Hepatocyte (in vitro differentiated cells): ENCODE measurements around the gene CREBBP. TPM values are rescaled to one million over a fixed set of nuclear protein-coding genes. Genes with fewer than 3 reads are reported as not detected.

Experiments
- DNase-seq: peaks from one replicate; pipeline ENCODE4 v3.0.0-alpha.2; 2016; ENCODE audit warnings: low spot score
- H2AFZ ChIP-seq: fragments of 200-600 bp; sonication (generic); 2 replicates; pipeline ENCODE4 v1.6.0; 2016; ENCODE audit warnings: antibody characterized with exemption, mild to moderate bottlenecking
- H3K27ac ChIP-seq: fragments of 200-600 bp; sonication (generic); 2 replicates; pipeline ENCODE4 v1.5.1; 2016; ENCODE audit warnings: mild to moderate bottlenecking
- H3K27me3 ChIP-seq: fragments of 200-600 bp; sonication (generic); 2 replicates; pipeline ENCODE4 v1.6.1; 2016
- H3K36me3 ChIP-seq: fragments of 200-600 bp; sonication (generic); replicated peaks from 2 replicates; pipeline ENCODE4 v1.5.1; 2016; ENCODE audit warnings: low read depth; ENCODE audit not compliant: insufficient read depth
- H3K4me1 ChIP-seq: fragments of 200-600 bp; sonication (generic); 2 replicates; pipeline ENCODE4 v1.5.1; 2016; ENCODE audit warnings: mild to moderate bottlenecking, moderate library complexity; ENCODE audit not compliant: insufficient read depth
- H3K4me2 ChIP-seq: fragments of 200-600 bp; sonication (generic); 2 replicates; pipeline ENCODE4 v1.6.0; 2016
- H3K4me3 ChIP-seq: fragments of 200-600 bp; sonication (generic); 2 replicates; pipeline ENCODE4 v1.5.1; 2016; ENCODE audit warnings: mild to moderate bottlenecking
- H3K79me2 ChIP-seq: fragments of 200-600 bp; sonication (generic); 2 replicates; pipeline ENCODE4 v1.6.0; 2017; ENCODE audit warnings: mild to moderate bottlenecking
- H3K9me2 ChIP-seq: fragments of 200-600 bp; sonication (generic); replicated peaks from 2 replicates; pipeline ENCODE4 v1.6.0; 2017; ENCODE audit warnings: mild to moderate bottlenecking; ENCODE audit not compliant: insufficient read depth
- H3K9me3 ChIP-seq: fragments of 200-600 bp; sonication (generic); 2 replicates; pipeline ENCODE4 v1.5.1; 2016; ENCODE audit warnings: low read depth, mild to moderate bottlenecking
- H4K20me1 ChIP-seq: fragments of 200-600 bp; sonication (generic); 2 replicates; pipeline ENCODE4 v1.6.0; 2016; ENCODE audit warnings: mild to moderate bottlenecking; ENCODE audit not compliant: insufficient read depth, poor library complexity, severe bottlenecking
- EZH2 ChIP-seq: fragments of 200-600 bp; sonication (generic); IDR thresholded peaks from 2 replicates; pipeline ENCODE4 v1.6.1; 2016; ENCODE audit warnings: antibody characterized with exemption, mild to moderate bottlenecking, borderline replicate concordance
- EZH2phosphoT487 ChIP-seq: fragments of 200-600 bp; sonication (generic); IDR thresholded peaks from one replicate; pipeline ENCODE4 v1.6.1; 2018; ENCODE audit warnings: antibody characterized with exemption, mild to moderate bottlenecking, low read depth, moderate library complexity; ENCODE audit not compliant: unreplicated experiment, severe bottlenecking
- WGBS: methylation state at CpG from one replicate; pipeline ENCODE4 v1.1.6; 2016; ENCODE audit warnings: low lambda C conversion rate; ENCODE audit errors: missing lambda C conversion rate; 5-methylcytosine and 5-hydroxymethylcytosine counted together
- polyA plus RNA-seq: library from polyadenylated mRNA; unstranded; fragments of >200 nt; fragmentation: Nextera tagmentation; extraction: Ambion mirVana; gene quantifications from 2 replicates; pipeline ENCODE4 v1.2.1, GENCODE V29; 2016
- total RNA-seq: library from RNA; depleted of rRNA; stranded (reverse); fragments of >200 nt; gene quantifications from 2 replicates; pipeline ENCODE4 v1.2.3, GENCODE V29; 2014
- TF ChIP-seq, protein P1 (sequence below): fragments of 200-600 bp; sonication (generic); IDR thresholded peaks from 2 replicates; pipeline ENCODE4 v1.5.1; 2016; ENCODE audit warnings: antibody characterized with exemption, mild to moderate bottlenecking; ENCODE audit not compliant: poor library complexity

CREBBP gene
- total and polyA plus RNA-seq, 2 experiments from 2014 or later: 18.9 to 31.5 TPM

DNA sequence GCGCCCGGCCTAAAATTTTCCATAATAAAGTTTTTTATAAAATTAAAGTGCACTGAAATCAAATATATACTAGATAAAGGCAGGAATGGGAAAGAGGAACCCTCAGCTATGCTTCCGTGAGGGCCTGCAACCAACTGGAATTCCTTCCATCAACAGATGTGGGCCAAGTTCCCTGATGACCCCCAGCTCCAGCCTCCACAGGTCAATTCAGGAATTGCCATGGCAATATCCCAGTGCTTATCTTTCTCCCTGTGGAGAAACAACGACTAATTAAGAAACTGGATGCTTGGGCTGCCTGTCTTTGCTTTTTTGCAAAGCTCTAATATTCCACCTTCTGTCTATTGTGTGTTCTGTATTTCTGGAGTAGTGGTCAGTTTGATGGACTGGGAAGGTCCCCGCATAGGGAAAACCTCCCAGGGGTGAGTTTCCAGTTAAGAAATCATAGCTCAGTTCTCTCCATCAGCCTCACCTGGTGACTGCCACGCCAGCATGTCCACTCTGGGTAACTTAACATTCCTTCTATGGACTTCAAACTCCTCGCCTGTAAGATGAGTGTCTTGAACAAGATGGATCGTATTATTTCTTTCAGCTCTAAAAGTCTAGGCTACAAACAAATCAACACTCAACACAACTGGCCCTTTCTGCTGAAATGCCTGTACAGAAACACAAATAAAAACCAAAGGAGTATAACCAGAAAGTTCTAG lies 67.9 kb downstream of the CREBBP start:
- H3K4me1 ChIP-seq: no peaks in the 10 kb centered on the region
- no peak for DNase-seq
- H3K79me2 ChIP-seq: peaks cover 100% of the 10 kb centered on the region
- no peak overlapping the region for H3K27ac ChIP-seq
- H3K4me3 ChIP-seq: no peak overlapping the region
- TF ChIP-seq EZH2: no peak
- no peak for TF ChIP-seq EZH2phosphoT487
- TF ChIP-seq, protein P1, sequence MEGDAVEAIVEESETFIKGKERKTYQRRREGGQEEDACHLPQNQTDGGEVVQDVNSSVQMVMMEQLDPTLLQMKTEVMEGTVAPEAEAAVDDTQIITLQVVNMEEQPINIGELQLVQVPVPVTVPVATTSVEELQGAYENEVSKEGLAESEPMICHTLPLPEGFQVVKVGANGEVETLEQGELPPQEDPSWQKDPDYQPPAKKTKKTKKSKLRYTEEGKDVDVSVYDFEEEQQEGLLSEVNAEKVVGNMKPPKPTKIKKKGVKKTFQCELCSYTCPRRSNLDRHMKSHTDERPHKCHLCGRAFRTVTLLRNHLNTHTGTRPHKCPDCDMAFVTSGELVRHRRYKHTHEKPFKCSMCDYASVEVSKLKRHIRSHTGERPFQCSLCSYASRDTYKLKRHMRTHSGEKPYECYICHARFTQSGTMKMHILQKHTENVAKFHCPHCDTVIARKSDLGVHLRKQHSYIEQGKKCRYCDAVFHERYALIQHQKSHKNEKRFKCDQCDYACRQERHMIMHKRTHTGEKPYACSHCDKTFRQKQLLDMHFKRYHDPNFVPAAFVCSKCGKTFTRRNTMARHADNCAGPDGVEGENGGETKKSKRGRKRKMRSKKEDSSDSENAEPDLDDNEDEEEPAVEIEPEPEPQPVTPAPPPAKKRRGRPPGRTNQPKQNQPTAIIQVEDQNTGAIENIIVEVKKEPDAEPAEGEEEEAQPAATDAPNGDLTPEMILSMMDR: no peak
- WGBS: 87% methylated on average over 8 of the region's 8 CpGs
- H3K9me3 ChIP-seq: no peaks in the 10 kb centered on the region
- H3K27me3 ChIP-seq: no peaks in the 10 kb centered on the region
- H4K20me1 ChIP-seq: peaks cover 100% of the 10 kb centered on the region
- H3K9me2 ChIP-seq: no peaks in the 10 kb centered on the region
- no peaks in the 10 kb centered on the region for H3K36me3 ChIP-seq
- no peak overlapping the region for H2AFZ ChIP-seq
- H3K4me2 ChIP-seq: no peak overlapping the region

- H2AFZ ChIP-seq: no peak overlapping the region
- DNase-seq: no peak
- H3K4me3 ChIP-seq: no peak overlapping the region
- no peaks in the 10 kb centered on the region for H3K9me2 ChIP-seq
- H3K79me2 ChIP-seq: peaks cover 100% of the 10 kb centered on the region
- no peaks in the 10 kb centered on the region for H3K27me3 ChIP-seq
- H4K20me1 ChIP-seq: peaks cover 99% of the 10 kb centered on the region
- no peaks in the 10 kb centered on the region for H3K9me3 ChIP-seq
- WGBS: 99% methylated on average over 3 of the region's 3 CpGs
- no peak for TF ChIP-seq EZH2
- TF ChIP-seq, protein P1: no peak
- TF ChIP-seq EZH2phosphoT487: no peak
- no peaks in the 10 kb centered on the region for H3K4me1 ChIP-seq
- peaks cover 4% of the 10 kb centered on the region for H3K36me3 ChIP-seq
- H3K27ac ChIP-seq: no peak overlapping the region
- no peak overlapping the region for H3K4me2 ChIP-seq
These were observed 69.7 kb downstream of the CREBBP start for GRCh38 chr16:3810818-3811217.

- Histone ChIP-seq H3K79me2 (peaks cover 100% of the 10 kb centered on the region), H3K9me3 (no peaks in the 10 kb centered on the region), H3K4me3 (no peak overlapping the region), H3K27ac (no peak overlapping the region), H3K4me1 (no peaks in the 10 kb centered on the region), H3K9me2 (no peaks in the 10 kb centered on the region), H2AFZ (no peak overlapping the region), H3K4me2 (no peak overlapping the region), H3K36me3 (peaks cover 4% of the 10 kb centered on the region), H4K20me1 (peaks cover 99% of the 10 kb centered on the region), H3K27me3 (no peaks in the 10 kb centered on the region)
- TF ChIP-seq EZH2phosphoT487 (no peak), EZH2 (no peak)
- TF ChIP-seq, protein P1: no peak
- DNase-seq: no peak
- WGBS: 95% methylated on average over 6 of the region's 6 CpGs
These were observed 70.3 kb downstream of the CREBBP start for GRCh38 chr16:3810198-3810664.
